GM12873 (cell line): Measurements from ENCODE around the gene YBX2.

Experiments
- CTCF ChIP-seq: IDR thresholded peaks from 2 replicates; pipeline ENCODE4 v1.5.1; 2012; ENCODE audit warnings: low read depth, mild to moderate bottlenecking, moderate library complexity, low read length, control low read depth; ENCODE audit not compliant: insufficient read depth; ENCODE audit errors: missing control alignments

YBX2 gene

DNA sequence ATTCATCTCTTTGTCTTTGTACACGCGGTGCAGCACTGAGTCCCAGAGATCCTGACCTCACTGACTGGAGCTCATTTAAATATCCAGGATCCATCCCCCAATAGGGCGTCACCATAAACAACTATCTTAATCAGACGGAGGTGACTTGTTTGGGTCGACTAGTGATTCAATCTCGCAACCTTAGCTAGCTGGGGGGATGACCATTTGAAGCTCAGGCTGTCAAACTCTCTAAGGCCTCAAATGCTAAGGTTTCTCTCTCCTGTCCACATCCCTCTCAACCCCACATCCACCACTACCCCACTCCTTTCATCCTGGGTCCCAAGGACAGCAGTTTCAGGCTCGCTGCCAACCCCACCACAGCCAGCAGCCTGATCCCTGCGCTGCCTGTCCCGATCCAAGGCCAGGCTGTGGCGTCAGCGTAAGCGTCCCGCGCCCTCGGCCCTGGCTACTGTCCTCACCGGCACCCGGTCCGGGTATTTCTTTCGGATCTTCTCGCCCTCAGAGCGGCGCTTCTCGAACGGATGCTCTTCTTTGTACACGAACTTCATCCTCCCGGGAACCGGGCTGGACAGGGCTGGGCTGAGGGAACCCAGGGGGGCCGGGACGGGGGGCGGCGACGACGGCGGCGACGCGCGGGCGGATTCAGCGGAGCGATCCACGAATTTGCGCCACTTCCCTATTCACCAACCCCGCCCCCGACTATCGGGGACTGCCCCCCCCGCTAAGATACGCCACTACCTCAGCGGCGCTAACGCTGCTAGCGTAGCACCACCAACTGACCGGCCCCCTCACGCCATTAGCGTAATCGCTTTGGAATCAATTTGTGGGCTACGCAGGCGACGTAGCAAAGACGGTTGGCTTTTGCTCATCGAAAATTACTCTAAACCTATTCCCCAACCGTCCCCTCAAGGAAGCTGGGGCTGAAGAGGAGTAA lies 52.4 kb downstream of the YBX2 start, which contains the start of gene GABARAP:
Gene GABARAP (minus strand): TSS at position 667 of the 934 bp plus-strand sequence. CDS start 119 bp downstream, at position 548.
- no peak for TF ChIP-seq CTCF

- TF ChIP-seq CTCF: no peak
Observed at GRCh38 chr17:7241090-7241733, 53.2 kb downstream of the YBX2 start.

DNA sequence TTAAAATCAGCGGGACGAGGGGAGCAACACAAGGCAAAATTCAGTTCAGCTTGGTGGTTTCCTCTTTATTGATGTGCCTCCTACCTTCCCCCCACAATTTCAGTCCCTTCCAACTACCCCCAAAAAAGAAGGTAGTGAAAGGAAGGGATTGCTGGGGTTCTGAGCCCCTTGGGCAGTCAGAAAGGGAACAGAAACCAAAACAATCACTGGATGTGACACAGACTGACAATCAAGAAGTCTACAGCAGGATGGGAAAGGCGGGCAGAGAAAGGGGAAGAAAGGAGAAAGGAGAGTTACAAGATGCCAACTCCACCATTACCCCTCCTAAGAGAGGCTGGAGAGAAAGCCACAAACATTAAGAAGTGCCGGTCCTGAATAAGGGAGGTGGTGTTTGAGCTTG lies 54.1 kb downstream of the YBX2 start:
- TF ChIP-seq CTCF: no peak

- TF ChIP-seq CTCF: no peak
Observed at GRCh38 chr17:7239091-7240027, 55.1 kb downstream of the YBX2 start, which contains the start of gene PHF23. Gene PHF23 (minus strand): TSS chr17:7239457. CDS start chr17:7239279, 178 bp downstream.

GRCh38 chr17:7238420-7239090 lies 55.9 kb downstream of the YBX2 start:
- TF ChIP-seq CTCF: no peak
